Tibial nerve (tissue), 4 donors: ENCODE data around the gene FCHSD2.
"Not testable (repeated sequence)": the region's sequence is repeated elsewhere in the genome, so short reads cannot be mapped to it uniquely, and the experiment has no call there.

Source experiments
- CTCF ChIP-seq, 5 experiments: fragments of 200-600 bp in 3 of 5; fragments of 450-650 bp in 2 of 5; sonication (generic) in 3 of 5; IDR thresholded peaks; one replicate each; pipeline ENCODE4 v1.5.1; 2016 to 2019; ENCODE audit warnings: antibody characterized with exemption in 5 of 5, mild to moderate bottlenecking in 3 of 5, moderate library complexity in 2 of 5
- EP300 ChIP-seq, 2 donors: sonication (generic); formaldehyde crosslinking; IDR thresholded peaks; one replicate each; pipeline ENCODE4 v1.6.1; 2017; ENCODE audit warnings: antibody characterized with exemption in 2 of 2, mild to moderate bottlenecking in 1 of 2

DNA sequence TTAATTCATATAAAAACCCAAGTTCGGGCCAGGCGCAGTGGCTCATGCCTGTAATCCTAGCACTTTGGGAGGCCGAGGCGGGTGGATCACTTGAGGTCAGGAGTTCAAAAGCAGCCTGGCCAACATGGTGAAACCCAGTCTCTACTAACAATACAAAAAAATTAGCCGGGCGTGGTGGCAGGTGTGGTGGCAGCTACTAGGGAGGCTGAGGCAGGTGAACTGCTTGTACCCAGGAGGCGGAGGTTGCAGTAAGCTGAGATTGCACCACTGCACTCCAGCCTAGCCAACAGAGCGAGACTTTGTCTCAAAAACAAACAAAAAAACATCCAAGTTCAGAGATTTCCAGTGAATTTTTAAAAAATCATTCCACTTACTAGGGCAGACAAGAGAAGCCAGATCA lies 5.4 kb downstream of the FCHSD2 start:
- not testable (repeated sequence) for TF ChIP-seq CTCF, EP300 (IDR thresholded peaks at IDR 0.05)
